Fibroblast of lung (primary cell): Measurements from ENCODE around the gene TMC1. TPM values are rescaled to one million over a fixed set of nuclear protein-coding genes. Genes with fewer than 3 reads are reported as not detected.

Source experiments
- DNase-seq, 2 donors: peaks; one replicate each; pipeline versions ENCODE4 v3.0.0 to v3.0.0-alpha.2; 2010; ENCODE audit warnings: low read depth in 2 of 2
- H2AFZ ChIP-seq: 2 replicates; pipeline ENCODE4 v1.5.1; 2012; ENCODE audit warnings: low read length, control low read depth, inconsistent platforms
- H3K27ac ChIP-seq: 2 replicates; pipeline ENCODE4 v1.5.1; 2011; ENCODE audit warnings: low read length, control low read depth; ENCODE audit not compliant: insufficient read depth
- H3K27me3 ChIP-seq: 2 replicates; pipeline ENCODE4 v1.5.1; 2011; ENCODE audit warnings: mild to moderate bottlenecking, low read length; ENCODE audit not compliant: control insufficient read depth, insufficient read depth
- H3K36me3 ChIP-seq: 2 replicates; pipeline ENCODE4 v1.5.1; 2011; ENCODE audit warnings: low read length; ENCODE audit not compliant: control insufficient read depth, insufficient read depth
- H3K4me1 ChIP-seq: 2 replicates; pipeline ENCODE4 v1.5.1; 2011; ENCODE audit warnings: low read length; ENCODE audit not compliant: control insufficient read depth, insufficient read depth; ENCODE audit errors: extremely low read depth
- H3K4me2 ChIP-seq: 2 replicates; pipeline ENCODE4 v1.5.1; 2011; ENCODE audit warnings: low read length, control low read depth; ENCODE audit not compliant: insufficient read depth; ENCODE audit errors: extremely low read depth
- H3K4me3 ChIP-seq, 4 experiments: fragments of 200-600 bp in 1 of 4; sonication (generic) in 1 of 4; replicated peaks in 1 of 4; 2 replicates each; pipeline ENCODE4 v1.5.1; 2011 to 2016; ENCODE audit warnings: low read length in 4 of 4, low read depth in 3 of 4, mild to moderate bottlenecking in 3 of 4, control low read depth in 2 of 4, inconsistent platforms in 1 of 4, mixed read lengths in 1 of 4; ENCODE audit not compliant: insufficient read depth in 1 of 4; ENCODE audit errors: control extremely low read depth in 1 of 4
- H3K79me2 ChIP-seq: 2 replicates; pipeline ENCODE4 v1.5.1; 2012; ENCODE audit warnings: mild to moderate bottlenecking, low read length, inconsistent platforms; ENCODE audit not compliant: control insufficient read depth, insufficient read depth
- H3K9ac ChIP-seq: 2 replicates; pipeline ENCODE4 v1.5.1; 2011; ENCODE audit warnings: mild to moderate bottlenecking, low read length, control low read depth; ENCODE audit not compliant: insufficient read depth
- H3K9me3 ChIP-seq: 2 replicates; pipeline ENCODE4 v1.5.1; 2012; ENCODE audit warnings: low read depth, low read length; ENCODE audit not compliant: control insufficient read depth, insufficient read depth
- H4K20me1 ChIP-seq: 2 replicates; pipeline ENCODE4 v1.5.1; 2011; ENCODE audit warnings: low read length; ENCODE audit not compliant: control insufficient read depth, insufficient read depth; ENCODE audit errors: extremely low read depth
- EZH2 ChIP-seq: IDR thresholded peaks from 2 replicates; pipeline ENCODE4 v1.5.1; 2012; ENCODE audit warnings: low read length, control low read depth, mild to moderate bottlenecking; ENCODE audit errors: missing control alignments
- polyA plus RNA-seq, 2 donors: library from polyadenylated mRNA; depleted of rRNA in 1 of 2; stranded (reverse) in 1 of 2; unstranded in 1 of 2; fragments of >200 nt; gene quantifications; 2 replicates each; pipeline ENCODE4 v1.2.1, GENCODE V29; 2011 to 2012; ENCODE audit warnings: missing spikeins in 1 of 2
- total RNA-seq: library from RNA; depleted of rRNA; stranded (reverse); fragments of >200 nt; gene quantifications from 2 replicates; pipeline ENCODE4 v1.2.1, GENCODE V29; 2014
- TF ChIP-seq, protein P1 (sequence below), 2 donors: IDR thresholded peaks in 1 of 2; conservative IDR thresholded peaks in 1 of 2; 1 replicate in 1 of 2; 2 replicates in 1 of 2; pipeline ENCODE4 v1.5.1; 2011 to 2012; ENCODE audit warnings: low read length in 2 of 2, control low read depth in 1 of 2, inconsistent platforms in 1 of 2, low read depth in 1 of 2, mild to moderate bottlenecking in 1 of 2

Gene TMC1
- total and polyA plus RNA-seq, 2 donors (not counting 1 experiment from before 2014, with no cell fraction given), result 0.27 to 0.33 TPM

DNA sequence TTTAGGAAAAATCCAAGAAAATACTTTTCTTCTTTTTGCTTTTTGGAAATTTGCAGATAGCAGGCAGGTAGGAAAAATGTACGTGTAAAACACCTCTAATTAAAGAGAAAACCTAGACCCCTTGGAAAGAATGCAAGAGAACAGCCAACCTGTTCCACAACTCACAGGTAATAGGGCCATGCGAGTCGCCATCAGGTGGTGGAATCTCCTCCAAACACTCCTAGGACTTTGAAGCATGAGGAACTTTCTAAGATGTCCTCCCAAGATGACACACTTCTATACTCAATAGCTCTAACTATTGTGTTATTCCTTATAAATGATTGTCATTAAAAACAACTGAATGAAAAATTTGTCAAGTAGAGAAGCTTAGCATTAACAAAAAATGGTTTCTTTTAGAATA lies 174.0 kb downstream of the TMC1 start:
- Histone ChIP-seq H3K4me2 (no peak overlapping the region), H3K4me3 (no peak overlapping the region)

DNA sequence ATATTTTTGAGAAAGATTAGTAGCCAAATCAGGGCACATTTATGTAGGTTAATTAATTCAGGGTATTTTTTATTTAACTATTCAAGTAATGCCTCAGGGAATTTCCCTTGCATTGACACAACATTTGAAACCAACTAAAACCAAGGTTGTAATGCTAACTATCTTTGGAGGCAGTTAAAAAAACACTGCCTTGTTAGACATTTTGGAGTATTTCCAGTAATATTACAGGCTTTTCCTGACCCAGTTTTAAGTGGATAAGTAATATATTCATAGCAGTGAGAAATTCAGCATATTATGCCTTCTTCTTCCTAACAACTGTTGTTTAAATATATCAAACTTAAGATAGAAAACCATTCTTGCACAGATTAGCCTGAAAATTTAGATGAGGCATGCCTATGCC lies 175.1 kb downstream of the TMC1 start:
- H4K20me1 ChIP-seq, result no peaks in the 10 kb centered on the region
- no peak overlapping the region for H3K4me3 ChIP-seq
- no peaks in the 10 kb centered on the region for H3K36me3 ChIP-seq
- H3K4me1 ChIP-seq, result no peaks in the 10 kb centered on the region
- no peak overlapping the region for H3K9ac ChIP-seq
- no peak overlapping the region for H2AFZ ChIP-seq
- DNase-seq, result no peak
- H3K27me3 ChIP-seq, result no peaks in the 10 kb centered on the region
- H3K4me2 ChIP-seq, result no peak overlapping the region
- TF ChIP-seq EZH2, result no peak
- TF ChIP-seq, protein P1, sequence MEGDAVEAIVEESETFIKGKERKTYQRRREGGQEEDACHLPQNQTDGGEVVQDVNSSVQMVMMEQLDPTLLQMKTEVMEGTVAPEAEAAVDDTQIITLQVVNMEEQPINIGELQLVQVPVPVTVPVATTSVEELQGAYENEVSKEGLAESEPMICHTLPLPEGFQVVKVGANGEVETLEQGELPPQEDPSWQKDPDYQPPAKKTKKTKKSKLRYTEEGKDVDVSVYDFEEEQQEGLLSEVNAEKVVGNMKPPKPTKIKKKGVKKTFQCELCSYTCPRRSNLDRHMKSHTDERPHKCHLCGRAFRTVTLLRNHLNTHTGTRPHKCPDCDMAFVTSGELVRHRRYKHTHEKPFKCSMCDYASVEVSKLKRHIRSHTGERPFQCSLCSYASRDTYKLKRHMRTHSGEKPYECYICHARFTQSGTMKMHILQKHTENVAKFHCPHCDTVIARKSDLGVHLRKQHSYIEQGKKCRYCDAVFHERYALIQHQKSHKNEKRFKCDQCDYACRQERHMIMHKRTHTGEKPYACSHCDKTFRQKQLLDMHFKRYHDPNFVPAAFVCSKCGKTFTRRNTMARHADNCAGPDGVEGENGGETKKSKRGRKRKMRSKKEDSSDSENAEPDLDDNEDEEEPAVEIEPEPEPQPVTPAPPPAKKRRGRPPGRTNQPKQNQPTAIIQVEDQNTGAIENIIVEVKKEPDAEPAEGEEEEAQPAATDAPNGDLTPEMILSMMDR (conservative IDR thresholded peaks at IDR 0.05 in 1 of 2, IDR thresholded peaks at IDR 0.05 in 1 of 2; ENCODE audit: low read depth in 1 of 2, low read length in 2 of 2), result no peak
- H3K79me2 ChIP-seq, result no peaks in the 10 kb centered on the region
- no peak overlapping the region for H3K27ac ChIP-seq
- H3K9me3 ChIP-seq, result no peaks in the 10 kb centered on the region

More for the DNA sequence above, 174.0 kb downstream of the TMC1 start:
- no peak overlapping the region for H2AFZ ChIP-seq
- no peaks in the 10 kb centered on the region for H3K4me1 ChIP-seq
- no peaks in the 10 kb centered on the region for H3K79me2 ChIP-seq
- TF ChIP-seq EZH2, result no peak
- H3K27ac ChIP-seq, result no peak overlapping the region
- no peaks in the 10 kb centered on the region for H3K27me3 ChIP-seq
- no peak for DNase-seq
- H3K9ac ChIP-seq, result no peak overlapping the region
- no peaks in the 10 kb centered on the region for H3K9me3 ChIP-seq
- no peaks in the 10 kb centered on the region for H4K20me1 ChIP-seq
- no peaks in the 10 kb centered on the region for H3K36me3 ChIP-seq

DNA sequence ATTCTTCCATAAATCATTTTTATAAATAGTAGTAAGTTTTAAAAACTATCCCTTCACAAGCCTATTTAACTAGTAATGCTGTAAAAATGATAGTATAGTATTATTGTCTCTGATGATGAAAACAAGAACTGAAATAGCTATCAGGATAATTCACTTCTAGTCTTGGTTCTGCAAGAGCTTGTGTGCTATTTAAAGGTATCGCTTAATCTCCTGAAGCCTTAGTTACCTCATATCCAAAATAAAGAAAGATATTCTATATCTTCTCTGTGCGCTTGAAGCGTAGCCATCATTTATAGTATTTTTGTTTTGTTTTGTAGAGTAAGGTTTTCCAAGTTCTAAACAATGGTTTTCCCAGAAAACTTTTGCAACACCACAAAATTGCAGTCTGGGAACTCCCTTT lies 180.1 kb downstream of the TMC1 start:
- TF ChIP-seq EZH2, result no peak
- TF ChIP-seq, protein P1 (conservative IDR thresholded peaks at IDR 0.05 in 1 of 2, IDR thresholded peaks at IDR 0.05 in 1 of 2; ENCODE audit: low read depth in 1 of 2, low read length in 2 of 2), result no peak
- Histone ChIP-seq H3K9me3 (no peaks in the 10 kb centered on the region), H3K4me1 (no peaks in the 10 kb centered on the region), H3K27ac (no peak overlapping the region), H3K9ac (no peak overlapping the region), H3K4me3 (no peak overlapping the region), H3K79me2 (no peaks in the 10 kb centered on the region), H3K36me3 (no peaks in the 10 kb centered on the region), H2AFZ (no peak overlapping the region), H3K27me3 (no peaks in the 10 kb centered on the region), H3K4me2 (no peak overlapping the region), H4K20me1 (no peaks in the 10 kb centered on the region)
- no peak for DNase-seq
